Ishikawa (cell line): Measurements from ENCODE around the gene TGIF2.

Source experiments
- CEBPB ChIP-seq: IDR thresholded peaks from 2 replicates; pipeline ENCODE4 v1.6.1; 2012
- CREB1 ChIP-seq: IDR thresholded peaks from 2 replicates; pipeline ENCODE4 v1.6.1; 2012; ENCODE audit warnings: low read depth
- EP300 ChIP-seq: IDR thresholded peaks from 2 replicates; pipeline ENCODE4 v1.6.1; 2012; ENCODE audit warnings: borderline replicate concordance
- FOXM1 ChIP-seq: IDR thresholded peaks from 2 replicates; pipeline ENCODE4 v1.6.1; 2012; ENCODE audit warnings: low read depth, borderline replicate concordance
- NFIC ChIP-seq: IDR thresholded peaks from 2 replicates; pipeline ENCODE4 v1.6.1; 2012
- RAD21 ChIP-seq: IDR thresholded peaks from 2 replicates; pipeline ENCODE4 v1.6.1; 2012; ENCODE audit warnings: low read depth
- REST ChIP-seq: IDR thresholded peaks from 2 replicates; pipeline ENCODE4 v1.6.1; 2012; ENCODE audit warnings: low read depth, mild to moderate bottlenecking
- TAF1 ChIP-seq: IDR thresholded peaks from 2 replicates; pipeline ENCODE4 v1.6.1; 2012; ENCODE audit warnings: low read depth, mild to moderate bottlenecking

DNA sequence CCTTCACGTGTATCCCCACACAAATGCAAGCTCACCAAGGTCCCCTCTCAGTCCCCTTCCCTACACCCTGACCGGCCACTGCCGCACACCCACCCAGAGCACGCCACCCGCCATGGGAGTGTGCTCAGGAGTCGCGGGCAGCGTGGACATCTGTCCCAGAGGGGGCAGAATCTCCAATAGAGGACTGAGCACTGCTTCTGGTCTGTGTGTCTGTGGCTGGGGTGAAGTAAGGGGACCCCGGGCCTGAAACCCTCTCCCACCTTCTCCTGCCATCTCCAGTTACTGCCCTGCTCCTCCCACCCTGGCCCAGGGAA is 23.8 kb upstream of the TGIF2 start:
- no peak for TF ChIP-seq REST
- TF ChIP-seq EP300, result no peak
- no peak for TF ChIP-seq TAF1
- no peak for TF ChIP-seq NFIC
- no peak for TF ChIP-seq RAD21
- no peak for TF ChIP-seq CEBPB
- no peak for TF ChIP-seq CREB1
- no peak for TF ChIP-seq FOXM1
